Lung (tissue), 12 donors: Measurements from ENCODE around the gene AHDC1. TPM values are rescaled to one million over a fixed set of nuclear protein-coding genes. Genes with fewer than 3 reads are reported as not detected.

ENCODE experiments used
- ATAC-seq: fragments of 200-7000 bp; cut with Tn5 transposase; one replicate; pipeline ENCODE4 v1.9.1; 2020; ENCODE audit warnings: moderate number of reproducible peaks; ENCODE audit not compliant: insufficient read depth, low FRiP score
- DNase-seq, 3 donors: peaks; one replicate each; pipeline ENCODE4 v3.0.0-alpha.2; 2013 to 2017
- H3K27ac ChIP-seq, 2 donors: one replicate each; pipeline ENCODE4 v1.5.1; 2013; ENCODE audit warnings: mild to moderate bottlenecking in 2 of 2, moderate library complexity in 2 of 2, control low read depth in 1 of 2, inconsistent platforms in 1 of 2, low read depth in 1 of 2, low read length in 1 of 2
- H3K27me3 ChIP-seq, 3 donors: one replicate each; pipeline ENCODE4 v1.5.1; 2013; ENCODE audit warnings: low read length in 2 of 3; ENCODE audit not compliant: control insufficient read depth in 3 of 3, insufficient read depth in 3 of 3
- H3K36me3 ChIP-seq, 4 donors: one replicate each; pipeline ENCODE4 v1.5.1; 2013; ENCODE audit warnings: low read length in 4 of 4, mild to moderate bottlenecking in 1 of 4, moderate library complexity in 1 of 4; ENCODE audit not compliant: control insufficient read depth in 4 of 4, insufficient read depth in 4 of 4
- H3K4me1 ChIP-seq, 5 donors: one replicate each; pipeline ENCODE4 v1.5.1; 2013; ENCODE audit warnings: low read length in 5 of 5, mild to moderate bottlenecking in 2 of 5, moderate library complexity in 1 of 5; ENCODE audit not compliant: control insufficient read depth in 5 of 5, insufficient read depth in 5 of 5
- H3K4me3 ChIP-seq: one replicate; pipeline ENCODE4 v1.5.1; 2013; ENCODE audit warnings: mild to moderate bottlenecking, control low read depth, moderate library complexity
- H3K9ac ChIP-seq, 2 donors: one replicate each; pipeline ENCODE4 v1.5.1; 2013; ENCODE audit warnings: low read length in 2 of 2, control low read depth in 1 of 2; ENCODE audit not compliant: insufficient read depth in 1 of 2
- H3K9me3 ChIP-seq, 4 donors: one replicate each; pipeline ENCODE4 v1.5.1; 2013; ENCODE audit warnings: low read length in 3 of 4, mild to moderate bottlenecking in 1 of 4, moderate library complexity in 1 of 4; ENCODE audit not compliant: control insufficient read depth in 4 of 4, insufficient read depth in 3 of 4
- CTCF ChIP-seq: IDR thresholded peaks from 2 replicates; pipeline ENCODE4 v1.5.1; 2012; ENCODE audit warnings: mild to moderate bottlenecking; ENCODE audit errors: control extremely low read depth, extremely low read depth
- WGBS, 2 donors: extraction: QIAGEN DNeasy Blood & Tissue Kit; methylation state at CpG; one replicate each; pipeline ENCODE4 v1.1.7; 2013; 5-methylcytosine and 5-hydroxymethylcytosine counted together
- polyA plus RNA-seq, 2 donors: library from polyadenylated mRNA; stranded (reverse); fragments of 200-250 nt; gene quantifications; one replicate each; pipeline ENCODE4 v1.2.1, GENCODE V29; 2013
- total RNA-seq, 2 donors: library from RNA; depleted of rRNA in 1 of 2; stranded (reverse); fragments of >200 nt in 1 of 2; gene quantifications; one replicate each; pipeline ENCODE4 v1.2.1, GENCODE V29; 2014 to 2021
- donor health status: control.
- donor health status: control.
- donor health status: Bipolar disorder and iron deficiency.
- donor health status: healthy.
- donor health status: DM: yes; HTN: yes; CAD: no.

AHDC1 gene
- total and polyA plus RNA-seq, 4 donors: 10.3 to 37.9 (median 21.8) TPM

GRCh38 chr1:27528818-27529703, 74.9 kb downstream of the AHDC1 start:
- Histone ChIP-seq H3K9me3 (no peaks in the 10 kb centered on the region), H3K4me1 (peaks cover 0 to 57% (median 37%) of the 10 kb centered on the region in 5 donors), H3K27ac (peak overlapping the region; percentile 89 to 90), H3K4me3 (no peak overlapping the region), H3K9ac (peak overlapping the region; percentile 51 to 72), H3K27me3 (no peaks in the 10 kb centered on the region), H3K36me3 (peaks cover 0 to 5% (median 1%) of the 10 kb centered on the region in 4 donors)
- DNase-seq: peak; percentile 74 to 84 (median 78)
- 35 to 53% methylated on average over 17 of the region's 17 CpGs for WGBS, 2 donors
- no peak for TF ChIP-seq CTCF
- peak; percentile 17 for ATAC-seq

GRCh38 chr1:27527890-27528817, 75.8 kb downstream of the AHDC1 start:
- Histone ChIP-seq H3K9ac (peak overlapping the region; percentile 51 to 72), H3K4me1 (peaks cover 3 to 66% (median 45%) of the 10 kb centered on the region in 5 donors), H3K27me3 (no peaks in the 10 kb centered on the region), H3K27ac (peak overlapping the region; percentile 89 to 90), H3K9me3 (no peaks in the 10 kb centered on the region), H3K4me3 (peak overlapping the region; percentile 24), H3K36me3 (peaks cover 0 to 3% (median 0%) of the 10 kb centered on the region in 4 donors)
- DNase-seq: peak; percentile 68 to 82 (median 78)
- peak; percentile 45 for ATAC-seq
- WGBS, 2 donors: 5 to 6% methylated on average over 40 to 71 of the region's 71 CpGs
- no peak for TF ChIP-seq CTCF

- Histone ChIP-seq H3K36me3 (peaks cover 0 to 3% (median 0%) of the 10 kb centered on the region in 4 donors), H3K9ac (peak overlapping the region; percentile 9 to 66), H3K4me1 (peaks cover 3 to 74% (median 53%) of the 10 kb centered on the region in 5 donors), H3K27me3 (no peaks in the 10 kb centered on the region), H3K27ac (peak overlapping the region; percentile 89 to 90), H3K9me3 (no peaks in the 10 kb centered on the region), H3K4me3 (no peak overlapping the region)
- 28 to 29% methylated on average over 20 to 27 of the region's 27 CpGs for WGBS, 2 donors
- peak; percentile 2 for ATAC-seq
- DNase-seq: peak; percentile 89 to 94 (median 92)
- TF ChIP-seq CTCF: no peak
These were observed 76.6 kb downstream of the AHDC1 start for GRCh38 chr1:27527223-27527889.
